Fibroblast of lung (primary cell): ENCODE measurements around the gene GNG13. TPM values are rescaled to one million over a fixed set of nuclear protein-coding genes. Genes with fewer than 3 reads are reported as not detected.

Experiments used
- DNase-seq, 2 donors: peaks; one replicate each; pipeline versions ENCODE4 v3.0.0 to v3.0.0-alpha.2; 2010; ENCODE audit warnings: low read depth in 2 of 2
- H2AFZ ChIP-seq: 2 replicates; pipeline ENCODE4 v1.5.1; 2012; ENCODE audit warnings: low read length, control low read depth, inconsistent platforms
- H3K27ac ChIP-seq: 2 replicates; pipeline ENCODE4 v1.5.1; 2011; ENCODE audit warnings: low read length, control low read depth; ENCODE audit not compliant: insufficient read depth
- H3K27me3 ChIP-seq: 2 replicates; pipeline ENCODE4 v1.5.1; 2011; ENCODE audit warnings: mild to moderate bottlenecking, low read length; ENCODE audit not compliant: control insufficient read depth, insufficient read depth
- H3K36me3 ChIP-seq: 2 replicates; pipeline ENCODE4 v1.5.1; 2011; ENCODE audit warnings: low read length; ENCODE audit not compliant: control insufficient read depth, insufficient read depth
- H3K4me1 ChIP-seq: 2 replicates; pipeline ENCODE4 v1.5.1; 2011; ENCODE audit warnings: low read length; ENCODE audit not compliant: control insufficient read depth, insufficient read depth; ENCODE audit errors: extremely low read depth
- H3K4me2 ChIP-seq: 2 replicates; pipeline ENCODE4 v1.5.1; 2011; ENCODE audit warnings: low read length, control low read depth; ENCODE audit not compliant: insufficient read depth; ENCODE audit errors: extremely low read depth
- H3K4me3 ChIP-seq, 4 experiments: fragments of 200-600 bp in 1 of 4; sonication (generic) in 1 of 4; replicated peaks in 1 of 4; 2 replicates each; pipeline ENCODE4 v1.5.1; 2011 to 2016; ENCODE audit warnings: low read length in 4 of 4, low read depth in 3 of 4, mild to moderate bottlenecking in 3 of 4, control low read depth in 2 of 4, inconsistent platforms in 1 of 4, mixed read lengths in 1 of 4; ENCODE audit not compliant: insufficient read depth in 1 of 4; ENCODE audit errors: control extremely low read depth in 1 of 4
- H3K79me2 ChIP-seq: 2 replicates; pipeline ENCODE4 v1.5.1; 2012; ENCODE audit warnings: mild to moderate bottlenecking, low read length, inconsistent platforms; ENCODE audit not compliant: control insufficient read depth, insufficient read depth
- H3K9ac ChIP-seq: 2 replicates; pipeline ENCODE4 v1.5.1; 2011; ENCODE audit warnings: mild to moderate bottlenecking, low read length, control low read depth; ENCODE audit not compliant: insufficient read depth
- H3K9me3 ChIP-seq: 2 replicates; pipeline ENCODE4 v1.5.1; 2012; ENCODE audit warnings: low read depth, low read length; ENCODE audit not compliant: control insufficient read depth, insufficient read depth
- H4K20me1 ChIP-seq: 2 replicates; pipeline ENCODE4 v1.5.1; 2011; ENCODE audit warnings: low read length; ENCODE audit not compliant: control insufficient read depth, insufficient read depth; ENCODE audit errors: extremely low read depth
- EZH2 ChIP-seq: IDR thresholded peaks from 2 replicates; pipeline ENCODE4 v1.5.1; 2012; ENCODE audit warnings: low read length, control low read depth, mild to moderate bottlenecking; ENCODE audit errors: missing control alignments
- polyA plus RNA-seq, 2 donors: library from polyadenylated mRNA; depleted of rRNA in 1 of 2; stranded (reverse) in 1 of 2; unstranded in 1 of 2; fragments of >200 nt; gene quantifications; 2 replicates each; pipeline ENCODE4 v1.2.1, GENCODE V29; 2011 to 2012; ENCODE audit warnings: missing spikeins in 1 of 2
- total RNA-seq: library from RNA; depleted of rRNA; stranded (reverse); fragments of >200 nt; gene quantifications from 2 replicates; pipeline ENCODE4 v1.2.1, GENCODE V29; 2014
- TF ChIP-seq, protein P1 (sequence below), 2 donors: IDR thresholded peaks in 1 of 2; conservative IDR thresholded peaks in 1 of 2; 1 replicate in 1 of 2; 2 replicates in 1 of 2; pipeline ENCODE4 v1.5.1; 2011 to 2012; ENCODE audit warnings: low read length in 2 of 2, control low read depth in 1 of 2, inconsistent platforms in 1 of 2, low read depth in 1 of 2, mild to moderate bottlenecking in 1 of 2

The GNG13 gene
- total and polyA plus RNA-seq, 2 donors (not counting 1 experiment from before 2014, with no cell fraction given): not detected

DNA sequence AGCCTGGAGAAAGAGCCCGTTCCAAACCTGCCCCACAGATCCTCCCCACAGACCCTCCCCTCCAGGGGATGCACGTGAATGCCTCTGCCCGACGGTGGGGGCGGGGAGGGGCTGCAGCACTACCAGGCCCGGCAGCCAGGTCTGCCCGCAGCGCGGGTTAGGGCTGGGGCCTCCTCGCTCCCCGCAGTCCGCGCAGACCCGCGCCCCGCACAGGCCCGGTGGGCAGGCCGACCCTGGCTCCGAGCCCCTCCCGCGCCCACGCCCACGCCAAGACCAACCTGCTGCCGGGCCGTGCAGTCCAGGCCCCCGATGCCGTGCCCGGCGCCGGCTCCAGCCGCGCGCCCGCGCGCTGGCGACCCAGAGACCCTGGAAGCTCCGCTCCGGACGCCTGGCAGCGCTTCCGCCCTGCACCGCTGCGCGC lies 12.5 kb downstream of the GNG13 start, which contains the start of gene RPUSD1:
Gene RPUSD1, minus strand, starts transcription at position 404 of the 421 bp plus-strand sequence. CDS start 644 bp downstream, outside the sequence.
- peaks cover 7% of the 10 kb centered on the region for H3K4me1 ChIP-seq
- peak within 1 kb of the TSS; percentile 75 to 94 (median 87) for H3K4me3 ChIP-seq
- H2AFZ ChIP-seq: peak within 1 kb of the TSS; percentile 73
- H3K4me2 ChIP-seq: peak within 1 kb of the TSS; percentile 87
- no peaks in the 10 kb centered on the region for H4K20me1 ChIP-seq
- peak within 1 kb of the TSS; percentile 50 for H3K27ac ChIP-seq
- peaks cover 12% of the 10 kb centered on the region for H3K36me3 ChIP-seq
- no peak for TF ChIP-seq EZH2
- TF ChIP-seq, protein P1, sequence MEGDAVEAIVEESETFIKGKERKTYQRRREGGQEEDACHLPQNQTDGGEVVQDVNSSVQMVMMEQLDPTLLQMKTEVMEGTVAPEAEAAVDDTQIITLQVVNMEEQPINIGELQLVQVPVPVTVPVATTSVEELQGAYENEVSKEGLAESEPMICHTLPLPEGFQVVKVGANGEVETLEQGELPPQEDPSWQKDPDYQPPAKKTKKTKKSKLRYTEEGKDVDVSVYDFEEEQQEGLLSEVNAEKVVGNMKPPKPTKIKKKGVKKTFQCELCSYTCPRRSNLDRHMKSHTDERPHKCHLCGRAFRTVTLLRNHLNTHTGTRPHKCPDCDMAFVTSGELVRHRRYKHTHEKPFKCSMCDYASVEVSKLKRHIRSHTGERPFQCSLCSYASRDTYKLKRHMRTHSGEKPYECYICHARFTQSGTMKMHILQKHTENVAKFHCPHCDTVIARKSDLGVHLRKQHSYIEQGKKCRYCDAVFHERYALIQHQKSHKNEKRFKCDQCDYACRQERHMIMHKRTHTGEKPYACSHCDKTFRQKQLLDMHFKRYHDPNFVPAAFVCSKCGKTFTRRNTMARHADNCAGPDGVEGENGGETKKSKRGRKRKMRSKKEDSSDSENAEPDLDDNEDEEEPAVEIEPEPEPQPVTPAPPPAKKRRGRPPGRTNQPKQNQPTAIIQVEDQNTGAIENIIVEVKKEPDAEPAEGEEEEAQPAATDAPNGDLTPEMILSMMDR (conservative IDR thresholded peaks at IDR 0.05 in 1 of 2, IDR thresholded peaks at IDR 0.05 in 1 of 2; ENCODE audit: low read depth in 1 of 2, low read length in 2 of 2): no peak
- peak within 1 kb of the TSS; percentile 74 for H3K9ac ChIP-seq
- peak; percentile 5 to 10 for DNase-seq
- no peaks in the 10 kb centered on the region for H3K27me3 ChIP-seq
- H3K79me2 ChIP-seq: peaks cover 21% of the 10 kb centered on the region
- no peaks in the 10 kb centered on the region for H3K9me3 ChIP-seq

DNA sequence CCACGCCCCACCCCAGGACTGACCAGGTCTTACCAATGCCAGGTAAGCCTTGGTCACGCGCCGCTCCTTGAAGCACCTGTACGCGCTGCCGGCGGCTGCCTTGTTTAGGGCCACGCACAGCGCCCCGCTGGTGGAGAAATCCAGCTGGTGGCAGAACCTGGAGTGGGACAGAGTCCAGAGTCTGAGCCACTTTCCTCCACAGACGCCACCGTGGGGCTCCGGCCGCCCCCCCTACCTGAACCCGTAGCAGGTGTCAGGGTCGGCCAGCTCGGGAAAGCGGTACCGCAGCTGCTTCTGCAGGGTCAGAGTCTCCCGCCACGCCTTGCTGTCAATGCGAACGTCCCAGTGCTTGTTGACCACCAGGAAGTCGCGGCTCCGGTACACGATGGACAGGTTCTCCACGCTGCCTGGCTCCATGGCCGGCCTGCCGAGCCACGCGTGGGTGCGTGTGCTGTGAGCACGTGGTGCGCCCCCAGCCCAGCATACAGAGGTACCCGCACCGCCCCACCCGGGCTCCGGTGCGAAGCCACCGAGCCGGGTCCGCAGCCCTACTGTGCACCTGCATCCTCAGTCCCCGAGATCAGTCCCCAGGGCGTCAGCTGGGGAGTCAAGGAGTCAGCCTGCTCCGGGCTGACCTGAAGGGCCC lies 13.1 kb downstream of the GNG13 start:
- TF ChIP-seq, protein P1 (conservative IDR thresholded peaks at IDR 0.05 in 1 of 2, IDR thresholded peaks at IDR 0.05 in 1 of 2; ENCODE audit: low read depth in 1 of 2, low read length in 2 of 2): no peak
- no peak for TF ChIP-seq EZH2
- Histone ChIP-seq H3K4me1 (peaks cover 7% of the 10 kb centered on the region), H3K4me2 (peak overlapping the region; percentile 87), H3K27ac (no peak overlapping the region), H3K9ac (peak overlapping the region; percentile 74), H3K9me3 (no peaks in the 10 kb centered on the region), H3K4me3 (peak overlapping the region; percentile 75 to 94 (median 87)), H2AFZ (no peak overlapping the region), H3K36me3 (peaks cover 12% of the 10 kb centered on the region), H3K79me2 (peaks cover 21% of the 10 kb centered on the region), H3K27me3 (no peaks in the 10 kb centered on the region), H4K20me1 (no peaks in the 10 kb centered on the region)
- no peak for DNase-seq

DNA sequence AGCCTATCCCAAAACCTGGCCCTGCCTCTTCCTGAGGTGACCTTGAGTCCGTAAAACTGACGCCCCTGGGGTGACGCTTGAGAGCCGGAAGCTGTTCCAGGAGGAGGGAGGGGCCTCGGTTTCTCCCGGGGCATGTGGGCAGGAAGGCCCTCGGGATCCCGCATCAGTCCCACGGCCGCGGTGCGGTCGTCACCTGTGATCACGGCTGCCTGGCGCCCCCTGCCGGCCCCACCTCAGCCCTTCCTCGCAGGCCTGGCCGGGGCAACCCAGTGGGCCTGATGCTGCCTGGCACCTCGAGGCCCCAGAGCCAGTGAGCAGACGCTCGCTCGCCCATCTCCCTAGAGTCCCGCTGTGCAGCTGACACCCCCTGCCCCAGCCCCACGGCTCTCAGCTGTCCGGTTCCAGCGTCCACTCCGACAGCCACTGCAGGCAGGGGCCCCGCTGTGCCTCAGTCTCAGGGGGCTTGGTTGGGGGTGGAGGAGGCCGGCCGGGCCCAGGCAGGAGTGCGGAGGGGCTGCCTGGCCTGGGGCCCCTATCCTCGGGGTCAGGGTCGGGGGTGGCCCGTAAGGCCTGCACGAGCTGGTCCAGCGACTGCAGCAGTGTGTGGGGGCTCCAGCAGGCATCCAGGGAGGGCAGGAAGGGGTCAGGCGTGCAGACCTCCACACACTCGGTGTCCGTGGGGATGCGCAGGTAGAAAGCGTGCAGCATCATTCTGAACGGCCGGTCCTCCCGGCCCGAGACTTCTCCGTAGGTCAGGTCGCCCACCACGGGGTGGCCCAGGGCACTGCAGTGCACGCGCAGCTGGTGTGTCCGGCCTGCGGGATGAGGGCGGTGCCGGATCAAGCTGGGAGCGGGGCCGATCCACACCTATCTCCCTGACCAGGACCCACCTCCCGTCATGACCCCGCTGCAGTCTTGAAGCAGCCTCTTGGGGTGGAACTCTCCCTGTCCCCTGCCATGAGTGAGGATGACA lies 14.7 kb downstream of the GNG13 start:
- no peak for TF ChIP-seq EZH2
- TF ChIP-seq, protein P1 (conservative IDR thresholded peaks at IDR 0.05 in 1 of 2, IDR thresholded peaks at IDR 0.05 in 1 of 2; ENCODE audit: low read depth in 1 of 2, low read length in 2 of 2): peak; percentile 54 to 56
- no peak overlapping the region for H3K4me2 ChIP-seq
- H3K79me2 ChIP-seq: peaks cover 21% of the 10 kb centered on the region
- no peaks in the 10 kb centered on the region for H3K9me3 ChIP-seq
- peaks cover 7% of the 10 kb centered on the region for H3K4me1 ChIP-seq
- no peaks in the 10 kb centered on the region for H3K27me3 ChIP-seq
- peak; percentile 36 to 41 for DNase-seq
- no peak overlapping the region for H3K27ac ChIP-seq
- peaks cover 11% of the 10 kb centered on the region for H3K36me3 ChIP-seq
- no peaks in the 10 kb centered on the region for H4K20me1 ChIP-seq
- H3K9ac ChIP-seq: no peak overlapping the region
- H2AFZ ChIP-seq: no peak overlapping the region
- H3K4me3 ChIP-seq: no peak overlapping the region
